HG03354 (cell line): Measurements from ENCODE around the gene ARHGEF10L.

Experiments
- ATAC-seq: cut with Tn5 transposase; IDR thresholded peaks from one replicate; pipeline ENCODE4 v1.9.1; 2021; ENCODE audit warnings: mild to moderate bottlenecking; ENCODE audit not compliant: unreplicated experiment, poor library complexity, severe bottlenecking

ARHGEF10L gene

GRCh38 chr1:17586172-17586964 lies 46.9 kb downstream of the ARHGEF10L start:
- ATAC-seq: no peak

GRCh38 chr1:17587693-17588047 lies 48.2 kb downstream of the ARHGEF10L start:
- ATAC-seq: no peak

DNA sequence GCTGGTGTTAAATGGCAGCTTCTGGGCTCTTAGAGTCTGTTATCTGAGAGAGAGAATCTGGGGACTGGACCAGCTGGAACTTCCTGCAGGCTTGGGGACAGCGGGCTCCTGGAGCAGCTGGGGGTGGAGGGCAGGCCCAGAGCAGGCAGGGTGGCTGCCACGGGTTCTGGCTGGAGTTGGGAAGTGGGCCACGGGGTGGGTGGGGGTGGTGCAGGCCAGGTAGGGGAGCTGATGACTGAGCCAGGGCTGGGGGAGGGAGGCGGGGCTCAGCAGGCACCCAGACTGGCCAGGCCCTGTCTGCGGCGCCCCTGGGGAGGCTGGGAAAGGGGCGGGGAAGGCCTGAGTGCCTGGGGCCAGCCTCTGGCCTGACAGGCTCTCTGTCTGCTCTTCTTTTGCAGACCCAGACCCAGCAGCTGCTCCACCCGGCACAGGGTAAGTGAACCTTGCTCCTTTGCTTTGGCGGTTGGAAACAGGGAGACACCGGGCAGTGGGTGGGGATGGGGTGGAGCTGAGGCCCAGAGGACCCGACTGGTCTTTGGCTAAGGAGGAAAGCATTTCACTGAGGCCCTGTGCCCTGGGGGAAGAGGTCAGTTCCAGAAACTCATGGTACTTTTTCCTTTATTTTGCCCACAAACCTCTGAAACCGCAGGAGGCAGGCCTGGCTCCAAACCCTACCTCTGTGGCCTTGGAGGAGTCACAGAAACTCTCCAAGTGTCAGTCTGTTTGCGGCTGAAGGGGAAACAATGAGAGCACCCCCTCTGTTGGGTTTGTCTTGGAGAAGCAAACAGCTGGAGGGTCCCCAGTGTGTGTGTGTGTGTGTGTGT lies 48.8 kb downstream of the ARHGEF10L start:
- ATAC-seq: no peak

DNA sequence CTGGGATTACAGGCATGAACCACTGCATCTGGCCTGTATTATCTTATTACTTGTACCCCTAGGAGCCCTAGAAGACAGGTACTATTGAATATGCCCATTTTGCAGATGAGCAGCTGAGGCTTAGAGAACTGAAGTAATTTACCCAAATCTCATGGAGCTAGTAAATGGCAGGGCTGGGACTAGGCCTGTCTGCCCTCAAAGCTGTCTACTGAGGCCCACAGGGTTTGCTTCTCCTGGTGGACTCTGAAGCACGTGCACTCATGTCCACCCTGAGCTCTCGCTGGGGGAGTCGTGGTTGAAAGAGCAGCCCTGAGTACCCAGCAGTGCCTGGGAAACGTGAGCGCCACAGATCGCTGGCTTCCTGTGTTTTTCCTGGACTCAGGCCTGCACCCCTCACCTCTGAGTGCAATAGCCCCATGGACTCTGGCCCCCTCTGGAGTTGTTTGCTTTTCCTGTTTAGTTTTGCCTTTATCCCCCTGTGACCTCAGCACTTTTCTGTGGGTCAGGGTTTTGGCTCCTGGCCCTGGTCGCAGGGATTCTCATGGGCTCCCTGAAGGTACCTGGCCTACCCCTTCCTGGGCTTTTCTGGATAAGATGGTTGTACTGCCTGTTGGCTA lies 52.4 kb downstream of the ARHGEF10L start:
- ATAC-seq: no peak

DNA sequence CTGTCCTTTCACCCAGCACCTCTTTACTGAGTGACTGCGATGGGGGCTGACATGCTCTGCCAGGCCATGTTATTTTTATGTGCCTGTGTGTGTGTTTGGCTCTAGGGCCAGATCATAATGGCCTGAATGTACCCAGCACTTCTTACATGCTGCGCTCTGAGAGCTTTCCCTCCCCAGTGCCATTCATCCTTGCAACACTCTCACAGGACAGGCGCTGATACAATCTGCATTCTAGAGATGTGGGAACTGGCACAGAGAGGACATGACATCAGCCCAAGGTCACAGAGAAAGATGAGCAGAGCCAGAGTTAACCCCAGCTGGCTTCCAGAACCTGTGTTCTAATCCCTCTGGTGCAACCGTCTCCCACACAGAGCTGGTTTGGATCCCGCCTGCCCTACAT lies 54.5 kb downstream of the ARHGEF10L start:
- ATAC-seq: no peak

DNA sequence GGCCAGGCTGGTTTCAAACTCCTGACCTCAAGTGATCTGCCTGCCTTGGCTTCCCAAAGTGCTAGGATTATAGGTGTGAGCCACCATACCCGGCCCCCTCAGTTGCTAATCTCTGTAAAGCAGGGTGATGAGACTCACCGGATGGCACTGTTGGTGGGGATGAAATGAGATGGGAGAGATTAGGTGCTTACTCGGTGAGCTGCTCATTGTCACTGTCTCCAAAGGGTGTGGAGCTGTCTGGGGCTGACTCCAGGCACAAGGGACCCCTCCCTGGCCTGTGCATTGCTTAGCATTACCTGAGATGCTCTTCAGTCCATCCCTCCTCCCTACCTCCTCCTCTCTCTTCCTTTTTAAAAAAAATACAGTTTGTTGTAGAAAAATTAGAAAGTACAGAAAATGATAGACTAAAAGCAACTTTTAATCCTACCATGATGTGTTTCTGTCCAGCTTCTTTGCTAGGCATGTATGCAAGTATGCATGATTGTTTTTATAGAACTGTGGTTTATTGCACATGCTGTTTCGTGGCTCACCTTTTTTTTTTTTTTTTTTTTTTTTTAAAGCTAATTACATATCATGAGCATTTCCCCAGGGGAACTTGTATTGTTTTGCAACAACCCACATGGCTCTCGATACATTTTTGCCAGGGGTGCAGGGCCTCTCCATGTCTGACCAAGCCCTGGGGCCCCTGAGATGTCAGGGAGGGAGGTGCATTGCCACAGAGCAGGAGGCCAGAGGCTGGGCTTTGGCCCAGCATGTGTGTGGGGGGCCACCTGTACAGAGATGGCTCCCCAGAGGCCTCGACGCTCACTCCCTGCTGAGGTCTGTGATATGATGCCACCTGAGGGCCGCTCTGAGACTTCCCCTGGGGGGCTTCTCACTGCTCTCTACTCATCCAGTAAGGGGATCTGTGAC lies 55.4 kb downstream of the ARHGEF10L start:
- no peak for ATAC-seq

GRCh38 chr1:17595602-17595925 lies 56.1 kb downstream of the ARHGEF10L start:
- no peak for ATAC-seq

GRCh38 chr1:17596186-17596585 lies 56.7 kb downstream of the ARHGEF10L start:
- ATAC-seq: no peak

DNA sequence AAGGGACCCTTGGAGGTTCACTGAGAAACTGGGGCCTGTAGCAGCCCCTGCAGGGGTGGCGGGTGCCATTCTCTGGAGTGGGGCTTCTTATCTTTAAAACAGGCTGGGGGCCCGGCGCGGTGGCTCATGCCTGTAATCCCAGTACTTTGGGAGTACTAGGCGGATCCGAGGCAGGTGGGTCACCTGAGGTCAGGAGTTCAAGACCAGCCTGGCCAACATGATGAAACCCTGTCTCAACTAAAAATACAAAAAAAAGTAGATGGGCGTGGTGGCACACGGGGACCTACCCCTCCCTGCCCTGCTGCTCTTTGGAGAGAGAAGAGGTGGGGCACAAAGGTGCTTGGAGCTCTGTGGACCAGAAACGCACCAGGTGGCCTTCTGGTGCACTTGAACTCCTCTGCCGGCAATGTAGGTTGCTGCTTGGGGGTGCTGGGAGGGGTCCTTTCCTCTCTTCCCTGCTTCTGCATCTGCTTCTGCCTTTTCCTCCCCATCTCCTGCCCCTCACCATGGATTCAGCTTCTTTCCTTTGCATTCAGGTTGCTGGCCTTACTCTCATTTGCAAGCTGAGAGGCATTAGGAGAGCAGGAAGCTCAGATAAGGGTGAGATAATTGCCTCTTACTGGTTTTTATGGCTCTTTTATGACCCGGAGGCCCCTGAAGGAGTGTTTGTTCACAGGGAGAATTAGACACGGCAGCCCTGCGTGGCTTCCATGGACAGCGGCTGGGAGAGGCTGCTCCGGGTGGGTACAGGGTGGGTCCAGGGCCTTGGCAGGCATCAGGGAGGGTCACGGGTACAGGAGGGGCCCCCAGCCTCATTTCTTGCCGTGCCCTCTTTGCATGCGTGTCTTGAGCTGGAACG lies 57.4 kb downstream of the ARHGEF10L start:
- no peak for ATAC-seq

GRCh38 chr1:17597651-17598050 lies 58.2 kb downstream of the ARHGEF10L start:
- no peak for ATAC-seq

- no peak for ATAC-seq
These were observed 58.8 kb downstream of the ARHGEF10L start for GRCh38 chr1:17598251-17598650.

- no peak for ATAC-seq
These were observed 59.9 kb downstream of the ARHGEF10L start for GRCh38 chr1:17599291-17599953.

- no peak for ATAC-seq
These were observed 60.4 kb downstream of the ARHGEF10L start for GRCh38 chr1:17599954-17600300.

GRCh38 chr1:17600321-17600720 lies 60.8 kb downstream of the ARHGEF10L start:
- ATAC-seq: no peak

DNA sequence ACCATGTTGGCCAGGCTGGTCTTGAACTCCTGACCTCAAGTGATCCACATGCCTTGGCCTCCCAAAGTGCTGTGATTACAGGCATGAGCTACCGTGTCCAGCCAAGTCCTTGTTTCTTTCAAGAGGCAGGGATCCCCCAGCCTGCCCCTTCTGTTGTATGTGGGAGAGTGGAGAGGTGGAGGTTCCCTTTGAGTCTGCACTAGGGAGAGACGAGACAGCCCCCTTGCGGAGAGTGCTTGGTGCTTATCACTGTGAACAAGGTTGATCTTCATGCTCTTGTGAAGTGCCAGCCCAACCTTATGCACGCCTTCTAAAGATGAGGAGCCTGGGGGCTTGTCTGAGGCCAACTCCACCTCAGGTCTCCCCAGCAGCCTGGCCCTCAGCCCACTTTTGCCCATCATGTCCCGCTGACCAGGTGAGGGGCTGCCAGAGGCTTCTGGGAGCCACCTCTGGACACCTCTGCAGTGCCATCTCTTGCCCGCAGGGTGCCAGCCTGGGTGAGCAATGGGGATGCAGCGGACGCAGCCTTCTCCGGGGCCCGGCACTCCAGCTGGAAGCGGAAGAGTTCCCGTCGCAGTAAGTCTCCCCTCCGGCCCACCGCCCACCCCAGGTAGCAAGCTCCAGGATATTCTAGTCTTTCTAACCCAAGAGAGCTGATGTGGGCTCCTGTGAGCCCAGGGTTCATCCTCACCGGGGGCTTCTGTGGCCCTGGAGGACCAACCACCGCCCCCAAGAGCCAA lies 62.3 kb downstream of the ARHGEF10L start:
- no peak for ATAC-seq

DNA sequence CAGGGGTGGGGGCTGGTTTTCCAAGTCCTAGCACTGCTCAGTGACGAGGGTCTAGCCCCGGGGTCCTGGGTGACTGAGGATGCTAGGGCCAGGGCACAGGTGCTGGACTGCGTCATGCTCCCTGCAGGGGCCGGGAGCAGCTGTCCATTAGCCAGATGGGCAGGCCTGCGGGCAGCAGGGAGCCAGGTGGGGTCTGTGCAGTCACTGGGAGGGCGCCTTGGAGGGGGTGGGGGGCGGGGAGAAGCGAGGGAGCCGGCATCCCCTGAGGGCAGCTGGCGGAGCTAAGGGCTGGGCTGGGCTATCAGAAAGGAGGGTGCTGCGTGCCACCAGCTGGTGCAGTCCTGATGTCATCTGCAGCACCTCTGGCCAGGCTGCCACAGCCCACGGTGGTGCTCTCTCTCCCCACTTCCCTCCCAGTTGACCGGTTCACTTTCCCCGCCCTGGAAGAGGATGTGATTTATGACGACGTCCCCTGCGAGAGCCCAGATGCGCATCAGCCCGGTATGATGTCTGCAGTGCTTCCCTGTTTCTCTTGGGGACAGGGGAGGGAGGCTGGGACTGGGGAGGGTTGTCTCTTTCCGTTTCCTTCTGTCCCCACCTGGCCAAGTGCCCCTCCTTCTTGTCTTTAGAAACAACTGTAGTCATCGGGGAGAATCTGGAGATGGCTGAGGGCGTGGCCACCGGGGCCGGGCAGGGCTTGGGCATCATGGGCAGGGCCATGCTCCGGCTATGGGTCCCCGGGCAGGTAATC lies 63.8 kb downstream of the ARHGEF10L start:
- no peak for ATAC-seq
